NCI-H2107 treated with DMSO at 0.1 percent for 48 hours (cell line): Measurements from ENCODE around the gene SAPCD1.
"Not testable (repeated sequence)": the region's sequence is repeated elsewhere in the genome, so short reads cannot be mapped to it uniquely, and the experiment has no call there.

Experiments used
- DNase-seq: peaks from one replicate; lab custom pipeline; 2025; ENCODE audit not compliant: unreplicated experiment; lab: John Stamatoyannopoulos, UW

The SAPCD1 gene

DNA sequence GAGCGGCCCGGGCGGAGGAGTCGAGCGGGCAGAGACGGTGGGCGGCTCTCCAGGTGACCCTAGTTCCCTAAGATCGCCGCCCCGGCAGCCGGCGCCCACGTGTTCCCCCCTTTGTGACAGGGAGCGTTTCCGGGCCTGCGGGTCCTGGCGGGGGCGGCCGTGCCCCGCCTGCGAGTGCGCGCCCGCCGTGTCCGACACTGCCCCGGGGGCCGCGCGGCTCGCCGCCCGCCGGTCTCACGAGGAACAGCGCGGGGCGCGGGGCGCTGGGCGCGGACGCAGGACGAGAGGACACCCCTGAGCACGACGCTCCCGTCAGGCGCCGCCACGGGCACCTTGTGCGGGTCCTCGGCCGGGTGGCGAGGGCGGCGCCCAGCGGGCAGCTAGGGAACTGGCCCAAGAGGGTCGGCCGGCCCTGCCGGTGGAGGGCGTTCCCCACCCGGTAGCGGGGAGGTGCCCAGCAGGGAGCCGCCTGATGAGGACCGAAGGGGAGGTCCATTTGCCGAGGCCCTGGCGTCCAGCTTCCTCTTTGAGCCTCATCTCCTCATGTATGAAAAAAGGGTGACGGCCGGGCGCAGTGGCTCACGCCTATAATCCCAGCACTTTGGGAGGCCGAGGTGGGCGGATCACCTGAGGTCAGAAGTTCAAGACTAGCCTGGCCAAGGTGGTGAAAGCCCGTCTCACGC lies 33.3 kb downstream of the SAPCD1 start, which contains the start of gene VARS1:
VARS1 (minus strand) TSS at position 137 of the 683 bp plus-strand sequence. CDS start 535 bp downstream, outside the sequence.
- DNase-seq, result peak; percentile 18

GRCh38 chr6:31796993-31797385 lies 34.5 kb downstream of the SAPCD1 start:
- no peak for DNase-seq

DNA sequence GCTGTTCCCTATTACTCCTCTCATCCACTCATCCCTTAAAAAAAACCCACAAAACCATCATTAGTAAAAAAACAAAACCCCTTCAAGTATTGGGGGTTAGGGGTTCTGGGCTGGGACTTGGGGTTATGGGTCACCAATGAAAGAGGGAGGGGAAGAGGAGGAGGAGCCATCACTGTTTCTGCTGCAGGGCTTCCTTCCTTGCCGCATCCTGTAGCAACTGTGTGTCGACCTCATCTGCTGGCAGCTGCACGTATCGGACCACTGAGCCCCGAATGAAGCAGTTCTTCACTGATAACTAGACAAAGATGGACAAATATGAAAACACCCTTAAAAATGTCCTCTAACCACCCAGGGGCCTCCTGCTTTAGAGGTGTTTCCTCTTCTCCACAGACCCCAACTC lies 35.1 kb downstream of the SAPCD1 start:
- DNase-seq, result no peak

DNA sequence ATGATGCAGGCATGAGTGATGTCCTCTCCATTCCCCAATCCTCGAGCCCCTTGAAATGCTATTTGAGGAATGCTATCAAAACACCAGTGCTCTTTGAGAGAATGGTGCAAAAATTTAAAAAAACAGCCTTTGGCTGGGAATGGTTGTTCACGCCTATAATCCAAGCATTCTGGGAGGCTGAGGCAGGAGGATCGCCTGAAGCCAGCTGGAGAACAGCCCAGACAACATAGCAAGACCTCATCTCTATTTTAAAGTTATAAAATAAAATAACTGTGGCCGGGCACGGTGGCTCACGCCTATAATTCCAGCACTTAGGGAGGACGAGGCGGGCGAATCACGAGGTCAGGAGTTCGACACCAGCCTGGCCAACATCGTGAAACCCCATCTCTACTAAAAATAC lies 37.3 kb downstream of the SAPCD1 start:
- DNase-seq, result no peak

GRCh38 chr6:31801031-31801927 lies 38.8 kb downstream of the SAPCD1 start:
- not testable (repeated sequence) for DNase-seq

DNA sequence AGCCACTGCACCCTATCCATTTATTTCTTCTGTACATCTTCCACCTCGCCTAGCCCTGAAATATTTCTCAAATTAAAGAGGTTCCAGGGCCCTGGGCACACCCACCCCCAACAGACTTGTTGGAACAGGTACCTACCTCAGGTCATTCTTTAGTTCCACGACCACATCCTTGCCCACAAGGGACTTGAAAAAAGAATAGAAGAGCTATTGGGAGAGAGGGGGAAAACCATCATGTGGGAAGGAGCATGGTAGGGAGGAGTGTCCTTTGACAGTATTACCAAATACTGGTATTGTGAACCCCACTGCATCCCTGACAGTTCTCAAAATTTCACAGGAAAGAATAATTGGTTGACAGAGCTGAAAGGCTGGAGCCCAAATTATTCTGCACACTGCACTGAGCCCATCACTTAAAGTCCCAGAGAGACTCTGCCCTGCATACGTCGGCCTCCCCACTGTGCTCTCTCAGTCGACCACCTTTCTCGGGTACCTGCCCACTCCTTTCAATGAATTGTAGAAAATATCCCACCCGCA lies 43.5 kb downstream of the SAPCD1 start:
- no peak for DNase-seq

DNA sequence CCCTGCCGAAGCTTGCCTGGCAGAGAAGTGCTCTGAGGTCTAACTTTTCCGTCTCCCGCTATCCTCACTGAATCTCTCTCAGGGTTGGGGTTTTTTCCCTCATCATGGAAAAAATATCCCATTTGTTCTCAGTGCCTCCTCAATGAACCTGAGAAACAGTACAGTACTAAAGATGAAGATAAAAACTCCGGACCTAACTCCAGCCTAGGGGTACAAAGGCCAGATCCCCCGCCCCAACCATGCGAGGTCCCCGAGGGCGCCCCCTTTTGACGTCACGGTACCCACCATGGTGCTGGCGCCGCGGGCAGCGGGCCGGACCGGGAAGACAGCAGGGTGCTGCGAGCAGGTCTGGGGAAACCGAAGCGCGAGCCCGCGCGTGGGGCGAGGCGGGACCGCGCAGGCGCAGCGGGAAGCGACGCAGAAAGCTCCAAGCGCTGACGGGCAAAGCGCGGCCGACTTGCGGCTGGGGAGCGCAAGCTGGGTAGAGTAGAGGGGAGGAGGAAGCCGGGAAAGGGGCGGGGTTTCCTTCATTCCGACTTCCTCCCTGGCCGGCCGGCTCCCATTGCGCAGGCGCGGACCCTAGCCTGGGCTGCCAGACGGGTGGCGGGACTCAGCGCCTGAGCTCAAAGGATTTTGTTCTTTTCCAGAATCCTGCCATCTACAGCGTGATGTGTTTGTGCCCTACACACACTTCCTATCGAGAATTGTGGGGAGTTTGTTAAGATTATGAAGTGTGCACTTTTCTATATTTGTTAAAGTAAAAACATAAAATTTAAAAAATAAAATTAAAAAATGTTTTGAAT lies 44.2 kb downstream of the SAPCD1 start, which contains the start of gene LSM2:
LSM2 (minus strand) TSS at position 497 of the 803 bp plus-strand sequence; CDS start at position 288, 209 bp downstream.
- peak; percentile 68 for DNase-seq

GRCh38 chr6:31808599-31808998 lies 46.1 kb downstream of the SAPCD1 start:
- not testable (repeated sequence) for DNase-seq

DNA sequence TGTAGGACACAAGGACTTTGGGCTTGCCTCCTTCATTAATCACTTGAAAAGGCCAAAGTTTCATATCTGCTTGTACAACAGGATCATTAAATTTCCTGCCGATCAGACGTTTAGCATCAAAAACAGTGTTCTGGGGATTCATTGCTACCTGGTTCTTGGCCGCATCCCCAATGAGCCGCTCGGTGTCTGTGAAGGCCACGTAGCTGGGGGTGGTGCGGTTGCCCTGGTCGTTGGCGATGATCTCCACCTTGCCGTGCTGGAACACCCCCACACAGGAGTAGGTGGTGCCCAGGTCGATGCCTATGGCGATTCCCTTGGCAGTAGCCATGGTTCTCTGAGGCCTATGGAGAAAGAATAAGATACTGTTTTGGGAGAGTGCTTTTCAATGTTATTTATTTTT lies 49.2 kb downstream of the SAPCD1 start:
- no peak for DNase-seq

DNA sequence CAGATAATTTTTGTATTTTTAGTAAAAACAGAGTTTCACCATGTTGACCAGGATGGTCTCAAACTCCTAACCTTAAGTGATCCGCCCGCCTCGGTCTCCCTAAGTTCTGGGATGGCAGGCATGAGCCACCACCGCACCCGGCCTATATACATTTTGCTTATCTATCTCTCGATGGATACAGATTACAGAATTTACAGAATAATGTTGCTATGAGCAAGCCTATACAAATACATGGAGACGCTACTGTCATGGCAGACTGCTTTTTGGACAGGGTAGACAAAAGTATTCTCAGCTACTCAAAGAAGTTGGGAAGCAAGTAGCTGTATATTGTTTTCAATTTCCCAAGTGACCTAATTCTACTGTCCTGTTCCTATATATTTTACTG lies 51.0 kb downstream of the SAPCD1 start:
- DNase-seq, result no peak
